GM21423 (cell line): Measurements from ENCODE around the gene CD81.
"Not testable (repeated sequence)": the region's sequence is repeated elsewhere in the genome, so short reads cannot be mapped to it uniquely, and the experiment has no call there.

ENCODE experiments used
- ATAC-seq: cut with Tn5 transposase; IDR thresholded peaks from one replicate; pipeline ENCODE4 v1.9.1; 2021; ENCODE audit warnings: mild to moderate bottlenecking, moderate library complexity; ENCODE audit not compliant: unreplicated experiment

The CD81 gene

GRCh38 chr11:2355000-2355644 is 22.0 kb upstream of the CD81 start:
- ATAC-seq = no peak

- ATAC-seq = no peak
These were observed 19.9 kb upstream of the CD81 start for GRCh38 chr11:2357246-2357645.

GRCh38 chr11:2357651-2358050 is 19.5 kb upstream of the CD81 start:
- ATAC-seq = not testable (repeated sequence)

GRCh38 chr11:2358754-2359442 is 18.2 kb upstream of the CD81 start:
- no peak for ATAC-seq

GRCh38 chr11:2359557-2359956 is 17.6 kb upstream of the CD81 start:
- no peak for ATAC-seq

GRCh38 chr11:2360081-2360642 is 16.9 kb upstream of the CD81 start:
- ATAC-seq = no peak

- no peak for ATAC-seq
These were observed 15.5 kb upstream of the CD81 start for GRCh38 chr11:2361565-2361964.

- no peak for ATAC-seq
These were observed 14.7 kb upstream of the CD81 start for GRCh38 chr11:2362414-2362813.

- no peak for ATAC-seq
These were observed 14.0 kb upstream of the CD81 start for GRCh38 chr11:2363130-2363529.

GRCh38 chr11:2363577-2364370 is 13.3 kb upstream of the CD81 start:
- ATAC-seq = no peak

GRCh38 chr11:2364386-2364785 is 12.7 kb upstream of the CD81 start:
- not testable (repeated sequence) for ATAC-seq

- no peak for ATAC-seq
These were observed 11.4 kb upstream of the CD81 start for GRCh38 chr11:2365571-2366210.

GRCh38 chr11:2366276-2366675 is 10.8 kb upstream of the CD81 start:
- ATAC-seq = no peak

- ATAC-seq = no peak
These were observed 10.4 kb upstream of the CD81 start for GRCh38 chr11:2366733-2367132.

GRCh38 chr11:2367266-2368160 is 9.6 kb upstream of the CD81 start:
- no peak for ATAC-seq

GRCh38 chr11:2368178-2368850 is 8.8 kb upstream of the CD81 start:
- no peak for ATAC-seq

GRCh38 chr11:2368851-2369180 is 8.3 kb upstream of the CD81 start:
- no peak for ATAC-seq

GRCh38 chr11:2369320-2369719 is 7.8 kb upstream of the CD81 start:
- no peak for ATAC-seq

GRCh38 chr11:2369896-2370295 is 7.2 kb upstream of the CD81 start:
- ATAC-seq = no peak
